ENCODE data around the gene NRG3. TPM values are rescaled to one million over a fixed set of nuclear protein-coding genes. Genes with fewer than 3 reads are reported as not detected.

NRG3 gene
- total RNA-seq, 2 donors from 2014 or later = not detected

GRCh38 chr10:82888809-82889455 is 1013.9 kb downstream of the NRG3 start:
- no peaks in the 10 kb centered on the region for H3K27me3 Mint-ChIP-seq
- no peak for ATAC-seq
- peaks cover 9% of the 10 kb centered on the region for H3K36me3 Mint-ChIP-seq
- no peak overlapping the region for H3K27ac Mint-ChIP-seq
- no peak for DNase-seq (ENCODE audit: low spot score)
- H3K9me3 Mint-ChIP-seq = peaks cover 11% of the 10 kb centered on the region
- H3K4me3 Mint-ChIP-seq = no peak overlapping the region
- no peaks in the 10 kb centered on the region for H3K4me1 Mint-ChIP-seq (ENCODE audit: low read depth in 2 of 2)

GRCh38 chr10:82889728-82890127 is 1014.7 kb downstream of the NRG3 start:
- no peaks in the 10 kb centered on the region for H3K4me1 Mint-ChIP-seq (ENCODE audit: low read depth in 2 of 2)
- H3K4me3 Mint-ChIP-seq = no peak overlapping the region
- peaks cover 11% of the 10 kb centered on the region for H3K9me3 Mint-ChIP-seq
- H3K27me3 Mint-ChIP-seq = no peaks in the 10 kb centered on the region
- ATAC-seq = no peak
- H3K27ac Mint-ChIP-seq = no peak overlapping the region
- H3K36me3 Mint-ChIP-seq = peaks cover 9% of the 10 kb centered on the region
- DNase-seq (ENCODE audit: low spot score) = no peak

GRCh38 chr10:82890573-82890972 is 1015.6 kb downstream of the NRG3 start:
- Mint-ChIP-seq H3K27ac (no peak overlapping the region), H3K9me3 (peaks cover 16% of the 10 kb centered on the region), H3K4me3 (no peak overlapping the region), H3K36me3 (peaks cover 9% of the 10 kb centered on the region), H3K4me1 (ENCODE audit: low read depth in 2 of 2) (no peaks in the 10 kb centered on the region), H3K27me3 (no peaks in the 10 kb centered on the region)
- no peak for ATAC-seq
- DNase-seq (ENCODE audit: low spot score) = no peak

DNA sequence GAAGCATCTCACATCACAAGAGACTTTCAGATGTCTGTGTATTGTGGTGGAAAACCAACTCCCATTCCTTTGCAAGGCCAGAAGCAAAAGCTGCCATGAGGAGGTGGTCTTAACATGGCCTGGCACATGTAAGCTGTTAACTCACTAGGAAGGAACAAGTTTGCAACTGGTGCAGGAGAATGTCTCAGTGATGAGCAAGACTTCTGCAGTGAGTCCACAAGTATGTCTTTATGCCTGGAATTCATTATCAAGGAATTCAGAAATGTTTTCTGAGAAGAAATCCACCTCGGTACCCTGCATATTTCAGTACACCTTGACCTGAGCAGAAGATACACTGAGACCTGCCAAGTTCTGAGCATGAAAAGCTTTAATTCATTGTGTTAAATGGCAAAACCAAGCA is 1033.1 kb downstream of the NRG3 start:
- DNase-seq (ENCODE audit: low spot score) (no peak), ATAC-seq (no peak)
- Mint-ChIP-seq H3K27me3 (no peaks in the 10 kb centered on the region), H3K27ac (no peak overlapping the region), H3K36me3 (no peaks in the 10 kb centered on the region), H3K9me3 (peaks cover 6% of the 10 kb centered on the region), H3K4me1 (ENCODE audit: low read depth in 2 of 2) (no peaks in the 10 kb centered on the region), H3K4me3 (no peak overlapping the region)

- no peaks in the 10 kb centered on the region for H3K4me1 Mint-ChIP-seq (ENCODE audit: low read depth in 2 of 2)
- no peak overlapping the region for H3K4me3 Mint-ChIP-seq
- no peaks in the 10 kb centered on the region for H3K27me3 Mint-ChIP-seq
- ATAC-seq (no peak), DNase-seq (ENCODE audit: low spot score) (no peak)
- peaks cover 12% of the 10 kb centered on the region for H3K9me3 Mint-ChIP-seq
- H3K36me3 Mint-ChIP-seq = no peaks in the 10 kb centered on the region
- no peak overlapping the region for H3K27ac Mint-ChIP-seq
Measured at GRCh38 chr10:82908751-82909150, 1033.8 kb downstream of the NRG3 start.

DNA sequence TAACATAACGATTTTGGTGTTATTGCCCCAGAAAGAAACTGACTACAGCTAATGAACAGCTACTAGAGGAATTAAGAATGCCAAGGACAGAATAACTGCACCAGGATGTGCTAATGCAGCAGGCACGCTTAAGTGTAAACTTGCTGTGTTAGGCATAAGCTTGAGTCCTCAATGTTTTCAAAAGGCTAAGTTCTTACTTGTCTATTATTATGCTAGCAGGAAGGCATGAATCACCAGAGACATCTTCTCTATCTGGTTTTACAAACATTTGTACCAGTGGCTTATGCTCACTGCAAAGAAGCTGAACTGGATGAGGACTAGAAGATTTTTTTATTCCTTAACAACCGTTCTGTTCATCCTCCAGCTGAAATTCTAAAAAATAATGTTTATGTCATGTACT is 1035.3 kb downstream of the NRG3 start:
- Mint-ChIP-seq H3K27ac (no peak overlapping the region), H3K9me3 (peaks cover 17% of the 10 kb centered on the region), H3K4me1 (ENCODE audit: low read depth in 2 of 2) (no peaks in the 10 kb centered on the region), H3K36me3 (no peaks in the 10 kb centered on the region), H3K4me3 (no peak overlapping the region), H3K27me3 (no peaks in the 10 kb centered on the region)
- DNase-seq (ENCODE audit: low spot score) (no peak), ATAC-seq (no peak)

- Mint-ChIP-seq H3K4me1 (ENCODE audit: low read depth in 2 of 2) (no peaks in the 10 kb centered on the region), H3K36me3 (no peaks in the 10 kb centered on the region)
- no peak for ATAC-seq
Measured at GRCh38 chr10:82914655-82915136, 1039.7 kb downstream of the NRG3 start.

GRCh38 chr10:82916941-82917340 is 1041.9 kb downstream of the NRG3 start:
- peaks cover 19% of the 10 kb centered on the region for H3K9me3 Mint-ChIP-seq
- no peak for DNase-seq (ENCODE audit: low spot score)
- H3K36me3 Mint-ChIP-seq = no peaks in the 10 kb centered on the region
- H3K27me3 Mint-ChIP-seq = no peaks in the 10 kb centered on the region
- no peaks in the 10 kb centered on the region for H3K4me1 Mint-ChIP-seq (ENCODE audit: low read depth in 2 of 2)
- ATAC-seq = no peak
- H3K4me3 Mint-ChIP-seq = no peak overlapping the region
- no peak overlapping the region for H3K27ac Mint-ChIP-seq

More at GRCh38 chr10:82914655-82915136, 1039.7 kb downstream of the NRG3 start:
- peaks cover 15% of the 10 kb centered on the region for H3K9me3 Mint-ChIP-seq
- no peak for DNase-seq (ENCODE audit: low spot score)
- H3K27me3 Mint-ChIP-seq = no peaks in the 10 kb centered on the region
- no peak overlapping the region for H3K27ac Mint-ChIP-seq
- H3K4me3 Mint-ChIP-seq = no peak overlapping the region

DNA sequence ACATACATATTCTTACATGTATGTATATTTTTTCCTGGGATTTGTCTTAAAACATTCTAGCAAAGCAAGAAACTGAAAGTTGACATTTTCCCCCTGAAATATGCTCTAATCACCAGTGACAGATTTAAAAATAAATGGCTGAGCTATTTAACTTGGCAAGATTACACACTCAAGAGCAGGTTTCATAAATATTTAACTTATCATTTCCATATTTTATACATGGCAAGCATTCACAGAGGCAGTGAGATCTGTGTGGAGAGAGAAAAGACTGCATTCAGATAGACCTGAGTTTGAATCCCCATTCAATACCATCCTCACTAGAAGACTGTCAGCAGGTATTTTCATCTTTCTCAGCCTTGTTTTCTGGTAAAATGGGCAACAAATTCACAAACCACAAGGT is 1043.0 kb downstream of the NRG3 start:
- DNase-seq (ENCODE audit: low spot score) = no peak
- no peak for ATAC-seq
- no peak overlapping the region for H3K27ac Mint-ChIP-seq
- no peak overlapping the region for H3K4me3 Mint-ChIP-seq
- no peaks in the 10 kb centered on the region for H3K4me1 Mint-ChIP-seq (ENCODE audit: low read depth in 2 of 2)
- H3K27me3 Mint-ChIP-seq = no peaks in the 10 kb centered on the region
- peaks cover 22% of the 10 kb centered on the region for H3K9me3 Mint-ChIP-seq
- H3K36me3 Mint-ChIP-seq = no peaks in the 10 kb centered on the region

- Mint-ChIP-seq H3K4me3 (no peak overlapping the region), H3K9me3 (peaks cover 14% of the 10 kb centered on the region), H3K27ac (no peak overlapping the region), H3K4me1 (ENCODE audit: low read depth in 2 of 2) (no peaks in the 10 kb centered on the region), H3K27me3 (no peaks in the 10 kb centered on the region), H3K36me3 (no peaks in the 10 kb centered on the region)
- ATAC-seq (no peak), DNase-seq (ENCODE audit: low spot score) (no peak)
Measured at GRCh38 chr10:82922046-82922445, 1047.1 kb downstream of the NRG3 start.

DNA sequence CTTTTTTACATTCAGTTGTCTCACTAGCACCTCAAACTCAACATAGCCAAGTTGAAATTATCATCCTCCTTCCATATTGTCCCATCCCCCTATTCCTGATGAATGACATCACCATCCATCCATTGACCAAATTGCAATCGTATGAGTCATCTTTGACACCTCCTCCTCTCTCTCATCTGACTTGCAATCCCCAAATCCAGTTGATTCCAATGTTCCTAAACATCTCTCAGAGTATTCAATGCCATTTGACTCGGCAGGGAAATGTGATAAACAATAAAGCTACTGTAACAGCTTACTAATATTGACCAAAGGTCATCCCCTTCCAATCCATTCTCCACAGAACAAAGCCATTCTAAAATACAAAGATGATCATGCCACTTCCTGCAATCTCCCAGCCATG is 1047.8 kb downstream of the NRG3 start:
- no peaks in the 10 kb centered on the region for H3K36me3 Mint-ChIP-seq
- H3K27me3 Mint-ChIP-seq = no peaks in the 10 kb centered on the region
- ATAC-seq = no peak
- H3K4me3 Mint-ChIP-seq = no peak overlapping the region
- no peak for DNase-seq (ENCODE audit: low spot score)
- H3K9me3 Mint-ChIP-seq = peaks cover 14% of the 10 kb centered on the region
- no peaks in the 10 kb centered on the region for H3K4me1 Mint-ChIP-seq (ENCODE audit: low read depth in 2 of 2)
- no peak overlapping the region for H3K27ac Mint-ChIP-seq

GRCh38 chr10:82924711-82925110 is 1049.7 kb downstream of the NRG3 start:
- no peak overlapping the region for H3K4me3 Mint-ChIP-seq
- H3K27me3 Mint-ChIP-seq = no peaks in the 10 kb centered on the region
- peaks cover 12% of the 10 kb centered on the region for H3K9me3 Mint-ChIP-seq
- DNase-seq (ENCODE audit: low spot score) (no peak), ATAC-seq (no peak)
- H3K4me1 Mint-ChIP-seq (ENCODE audit: low read depth in 2 of 2) = no peaks in the 10 kb centered on the region
- H3K27ac Mint-ChIP-seq = no peak overlapping the region
- H3K36me3 Mint-ChIP-seq = no peaks in the 10 kb centered on the region

- ATAC-seq (no peak), DNase-seq (ENCODE audit: low spot score) (no peak)
- H3K4me3 Mint-ChIP-seq = no peak overlapping the region
- H3K27ac Mint-ChIP-seq = no peak overlapping the region
- H3K9me3 Mint-ChIP-seq = peaks cover 11% of the 10 kb centered on the region
- no peaks in the 10 kb centered on the region for H3K4me1 Mint-ChIP-seq (ENCODE audit: low read depth in 2 of 2)
- H3K36me3 Mint-ChIP-seq = no peaks in the 10 kb centered on the region
- no peaks in the 10 kb centered on the region for H3K27me3 Mint-ChIP-seq
Measured at GRCh38 chr10:82925547-82925946, 1050.6 kb downstream of the NRG3 start.

GRCh38 chr10:82932451-82932850 is 1057.5 kb downstream of the NRG3 start:
- H3K27ac Mint-ChIP-seq = no peak overlapping the region
- DNase-seq (ENCODE audit: low spot score) (no peak), ATAC-seq (no peak)
- no peak overlapping the region for H3K4me3 Mint-ChIP-seq
- peaks cover 22% of the 10 kb centered on the region for H3K9me3 Mint-ChIP-seq
- H3K27me3 Mint-ChIP-seq = no peaks in the 10 kb centered on the region
- H3K4me1 Mint-ChIP-seq (ENCODE audit: low read depth in 2 of 2) = no peaks in the 10 kb centered on the region
- no peaks in the 10 kb centered on the region for H3K36me3 Mint-ChIP-seq

DNA sequence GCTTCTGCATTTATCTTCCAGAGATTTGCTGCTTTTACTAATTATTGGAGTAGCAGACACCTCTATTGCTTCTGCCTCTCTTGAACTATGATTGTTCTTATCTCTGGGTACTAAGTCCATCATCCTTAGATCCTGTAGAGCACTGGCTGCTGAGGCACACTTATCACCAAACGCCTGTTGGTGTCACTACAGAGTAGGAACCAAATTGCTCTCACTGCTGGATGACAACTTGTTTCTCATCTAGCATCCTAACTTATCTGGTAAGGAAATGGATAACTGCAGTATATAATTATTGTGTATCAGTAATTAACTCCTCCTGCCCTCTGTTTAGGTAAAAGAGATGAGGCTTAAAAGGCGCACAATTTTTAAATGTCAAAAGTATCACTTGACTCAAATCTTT is 1059.4 kb downstream of the NRG3 start:
- Mint-ChIP-seq H3K36me3 (no peaks in the 10 kb centered on the region), H3K27me3 (no peaks in the 10 kb centered on the region), H3K4me1 (ENCODE audit: low read depth in 2 of 2) (no peaks in the 10 kb centered on the region), H3K27ac (no peak overlapping the region), H3K4me3 (no peak overlapping the region), H3K9me3 (peaks cover 21% of the 10 kb centered on the region)
- no peak for DNase-seq (ENCODE audit: low spot score)
- ATAC-seq = no peak
